ENCODE data around the gene MAML1. TPM values are rescaled to one million over a fixed set of nuclear protein-coding genes. Genes with fewer than 3 reads are reported as not detected.
A peak's percentile ranks its signal among the peaks of the same experiment; 100 is the strongest.

The MAML1 gene
- total RNA-seq, 4 donors from 2014 or later: 31.8 to 51.3 (median 36.8) TPM

DNA sequence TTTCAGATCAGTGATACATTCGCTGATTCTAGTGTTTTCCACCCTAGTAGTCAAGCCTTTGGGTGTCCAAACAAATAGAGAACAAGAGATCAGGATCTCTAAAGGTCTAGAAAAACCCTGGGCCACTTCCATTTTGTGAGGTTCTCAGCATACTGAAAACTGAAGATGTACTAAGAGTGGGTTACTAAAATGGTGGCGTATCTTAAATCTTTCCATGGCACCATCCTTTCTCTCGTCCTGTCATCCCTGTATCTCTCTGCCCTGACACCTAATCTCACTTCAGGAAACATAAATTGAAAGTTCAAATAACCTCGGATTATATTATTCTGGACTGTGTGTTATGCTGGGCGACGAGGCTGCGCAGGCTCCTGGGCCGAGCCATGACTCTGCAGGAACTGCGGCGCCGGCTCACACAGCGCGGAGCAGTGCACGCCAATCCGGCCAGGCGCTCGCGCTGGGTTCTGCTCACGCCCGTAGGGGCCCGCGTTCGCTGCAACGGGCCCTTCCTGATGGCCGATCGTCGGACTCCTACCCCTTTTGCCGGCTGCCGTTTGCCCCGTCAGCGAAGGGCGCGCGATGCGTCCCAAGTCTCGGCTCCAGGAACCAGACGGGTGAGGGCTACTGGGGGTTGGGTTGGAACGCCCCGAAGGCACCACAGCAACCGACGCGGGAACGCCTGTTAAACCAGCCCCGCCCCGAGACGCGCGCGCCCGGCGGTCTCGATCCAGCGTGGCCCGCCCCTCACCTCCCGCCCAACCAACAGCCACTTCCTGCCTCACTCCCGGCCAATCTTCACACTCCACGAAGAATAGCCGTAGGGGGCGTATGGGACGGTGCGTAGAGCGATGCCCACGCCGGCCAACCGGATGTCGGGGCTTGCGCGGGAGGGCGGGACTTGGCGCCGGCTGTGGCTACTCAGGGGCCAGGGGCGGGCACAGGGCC is 34.4 kb upstream of the MAML1 start:
- peak overlapping the region; percentile 80 to 97 (median 96) for H3K27ac ChIP-seq
- ATAC-seq: peak; percentile 98
- peaks cover 0 to 8% of the 10 kb centered on the region in 2 donors for H3K36me3 ChIP-seq
- H3K9me3 ChIP-seq: no peaks in the 10 kb centered on the region
- no peak for TF ChIP-seq EP300 (IDR thresholded peaks at IDR 0.05)
- peak; percentile 76 to 84 for TF ChIP-seq POLR2A (IDR thresholded peaks at IDR 0.05)
- peak; percentile 89 for TF ChIP-seq POLR2AphosphoS5 (IDR thresholded peaks at IDR 0.05)
- TF ChIP-seq, protein P1, sequence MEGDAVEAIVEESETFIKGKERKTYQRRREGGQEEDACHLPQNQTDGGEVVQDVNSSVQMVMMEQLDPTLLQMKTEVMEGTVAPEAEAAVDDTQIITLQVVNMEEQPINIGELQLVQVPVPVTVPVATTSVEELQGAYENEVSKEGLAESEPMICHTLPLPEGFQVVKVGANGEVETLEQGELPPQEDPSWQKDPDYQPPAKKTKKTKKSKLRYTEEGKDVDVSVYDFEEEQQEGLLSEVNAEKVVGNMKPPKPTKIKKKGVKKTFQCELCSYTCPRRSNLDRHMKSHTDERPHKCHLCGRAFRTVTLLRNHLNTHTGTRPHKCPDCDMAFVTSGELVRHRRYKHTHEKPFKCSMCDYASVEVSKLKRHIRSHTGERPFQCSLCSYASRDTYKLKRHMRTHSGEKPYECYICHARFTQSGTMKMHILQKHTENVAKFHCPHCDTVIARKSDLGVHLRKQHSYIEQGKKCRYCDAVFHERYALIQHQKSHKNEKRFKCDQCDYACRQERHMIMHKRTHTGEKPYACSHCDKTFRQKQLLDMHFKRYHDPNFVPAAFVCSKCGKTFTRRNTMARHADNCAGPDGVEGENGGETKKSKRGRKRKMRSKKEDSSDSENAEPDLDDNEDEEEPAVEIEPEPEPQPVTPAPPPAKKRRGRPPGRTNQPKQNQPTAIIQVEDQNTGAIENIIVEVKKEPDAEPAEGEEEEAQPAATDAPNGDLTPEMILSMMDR (IDR thresholded peaks at IDR 0.05): peak in 1 of 4 experiments; percentile 12
- 4 to 10% methylated on average over 5 to 18 of the region's 72 CpGs for WGBS, 2 donors (ENCODE audit: low coverage in 1 of 2)
- peaks cover 0 to 56% (median 15%) of the 10 kb centered on the region in 3 donors for H3K4me1 ChIP-seq
- H3K4me3 ChIP-seq: peak overlapping the region; percentile 84 to 97
- H3K27me3 ChIP-seq: no peaks in the 10 kb centered on the region

DNA sequence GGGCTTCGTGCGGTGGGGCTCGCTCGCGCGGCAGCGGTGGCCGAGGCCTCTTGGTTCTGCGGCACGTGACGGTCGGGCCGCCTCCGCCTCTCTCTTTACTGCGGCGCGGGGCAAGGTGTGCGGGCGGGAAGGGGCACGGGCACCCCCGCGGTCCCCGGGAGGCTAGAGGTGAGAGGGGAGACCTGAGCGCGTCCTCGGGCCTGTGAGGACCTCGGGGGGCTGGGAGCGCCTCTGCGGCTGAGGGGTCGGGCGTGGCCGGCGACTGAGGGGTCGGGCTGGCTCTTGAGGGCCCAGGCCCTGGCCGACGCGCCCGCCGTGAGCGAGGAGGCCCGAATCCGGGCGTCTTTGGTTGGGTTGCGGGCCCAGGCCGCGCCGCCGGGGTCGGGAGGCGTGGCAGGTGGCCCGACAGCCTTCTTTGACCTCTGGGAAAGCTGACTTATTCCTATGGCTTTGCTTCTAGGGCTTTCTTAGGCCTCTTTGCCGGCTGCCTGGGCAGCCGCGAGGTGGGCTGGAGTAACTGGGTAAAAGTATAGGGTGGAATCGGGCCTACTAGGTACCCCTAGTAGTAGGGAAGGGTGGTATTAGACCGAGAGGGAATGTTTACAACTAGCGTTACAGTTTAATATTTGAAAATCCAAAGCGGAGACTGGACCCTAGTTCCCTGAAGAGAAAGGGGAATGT is 33.5 kb upstream of the MAML1 start, which contains the start of gene CANX:
TSS of gene CANX (plus strand) at position 33 of the 681 bp plus-strand sequence. CDS start 6,715 bp downstream, outside the sequence.
- TF ChIP-seq POLR2A (IDR thresholded peaks at IDR 0.05) (peak; percentile 84 to 88), POLR2AphosphoS5 (IDR thresholded peaks at IDR 0.05) (peak; percentile 96), EP300 (IDR thresholded peaks at IDR 0.05) (no peak)
- TF ChIP-seq, protein P1 (IDR thresholded peaks at IDR 0.05): no peak
- 2 to 4% methylated on average over 4 to 7 of the region's 58 CpGs for WGBS, 2 donors (ENCODE audit: low coverage in 1 of 2)
- H3K9me3 ChIP-seq: no peaks in the 10 kb centered on the region
- peaks cover 0 to 9% of the 10 kb centered on the region in 2 donors for H3K36me3 ChIP-seq
- peaks cover 0 to 61% (median 15%) of the 10 kb centered on the region in 3 donors for H3K4me1 ChIP-seq
- no peaks in the 10 kb centered on the region for H3K27me3 ChIP-seq
- ATAC-seq: peak; percentile 19
- H3K27ac ChIP-seq: peak within 1 kb of the TSS; percentile 95 to 97 (median 96)
- H3K4me3 ChIP-seq: peak within 1 kb of the TSS; percentile 84 to 97

DNA sequence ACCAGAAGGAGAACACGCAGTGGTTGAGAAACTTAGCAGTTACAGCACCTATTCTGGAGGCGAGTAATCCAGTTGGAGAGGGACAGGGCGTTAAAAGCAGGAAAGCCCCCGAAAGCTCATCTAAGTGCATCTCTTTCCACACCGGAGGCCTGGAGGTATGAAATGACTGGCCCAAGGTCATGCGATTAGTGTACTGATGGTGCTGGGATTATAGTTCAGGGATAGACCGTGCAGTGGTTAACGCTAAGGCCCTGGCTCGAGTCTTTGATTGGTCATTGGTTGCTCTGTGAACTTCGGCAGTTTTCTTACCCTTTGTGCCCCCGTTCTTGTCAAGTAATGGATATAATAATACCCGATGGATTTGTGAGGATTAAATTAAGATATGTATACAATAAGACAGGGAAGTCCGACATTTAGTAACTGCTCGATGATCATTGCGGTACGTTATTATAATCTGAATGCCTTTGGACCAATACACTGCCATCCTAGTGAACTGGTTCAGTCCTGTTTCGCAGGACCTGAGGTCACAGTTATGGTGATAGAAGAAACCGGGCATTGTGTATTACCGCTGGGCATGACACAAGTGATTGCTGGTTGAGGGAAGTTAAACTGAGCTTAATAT is 32.9 kb upstream of the MAML1 start:
- H3K4me1 ChIP-seq: peaks cover 0 to 61% (median 15%) of the 10 kb centered on the region in 3 donors
- no peaks in the 10 kb centered on the region for H3K27me3 ChIP-seq
- peaks cover 0 to 16% of the 10 kb centered on the region in 2 donors for H3K36me3 ChIP-seq
- 0 to 2% methylated on average over 15 to 16 of the region's 19 CpGs for WGBS, 2 donors (ENCODE audit: low coverage in 1 of 2)
- TF ChIP-seq EP300 (IDR thresholded peaks at IDR 0.05) (no peak), POLR2A (IDR thresholded peaks at IDR 0.05) (no peak), POLR2AphosphoS5 (IDR thresholded peaks at IDR 0.05) (no peak)
- TF ChIP-seq, protein P1 (IDR thresholded peaks at IDR 0.05): no peak
- H3K9me3 ChIP-seq: no peaks in the 10 kb centered on the region
- H3K27ac ChIP-seq: peak overlapping the region; percentile 92 to 97 (median 96)
- peak overlapping the region; percentile 84 to 97 for H3K4me3 ChIP-seq
- no peak for ATAC-seq

DNA sequence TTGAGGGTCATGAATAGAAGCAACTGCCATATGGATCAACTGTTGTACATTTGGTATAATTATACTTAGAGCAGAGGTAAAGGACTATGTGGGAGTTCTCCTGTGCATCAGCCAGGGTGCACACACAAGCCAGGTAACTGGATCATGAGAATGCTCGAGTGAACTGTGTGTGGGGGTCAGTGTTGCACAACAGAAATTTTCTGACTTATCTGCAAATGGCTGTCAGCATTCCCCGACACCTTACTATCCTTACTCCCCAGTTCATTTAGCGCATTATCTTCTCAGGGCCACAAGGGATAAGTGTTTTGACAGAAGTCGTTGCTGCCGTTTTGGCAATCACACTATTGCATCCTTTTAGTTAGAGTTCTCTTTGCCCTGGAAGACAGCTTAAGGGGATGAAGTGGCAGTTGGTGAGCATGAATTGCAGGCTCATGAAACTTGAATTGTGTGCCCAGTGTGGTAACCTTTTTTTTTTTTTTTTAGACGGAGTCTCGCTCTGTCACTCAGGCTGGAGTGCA is 32.2 kb upstream of the MAML1 start:
- H3K27ac ChIP-seq: peak overlapping the region in 2 of 4 donors; percentile 96 to 97

More for the DNA sequence above, 32.2 kb upstream of the MAML1 start:
- Histone ChIP-seq H3K9me3 (no peaks in the 10 kb centered on the region), H3K4me1 (peaks cover 0 to 64% (median 15%) of the 10 kb centered on the region in 3 donors), H3K27me3 (no peaks in the 10 kb centered on the region), H3K36me3 (peaks cover 0 to 23% of the 10 kb centered on the region in 2 donors), H3K4me3 (peak overlapping the region in 1 of 2 donors; percentile 97)
- TF ChIP-seq EP300 (IDR thresholded peaks at IDR 0.05) (no peak), POLR2A (IDR thresholded peaks at IDR 0.05) (no peak), POLR2AphosphoS5 (IDR thresholded peaks at IDR 0.05) (no peak)
- TF ChIP-seq, protein P1 (IDR thresholded peaks at IDR 0.05): no peak
- no peak for ATAC-seq
- 14 to 45% methylated on average over 3 to 7 of the region's 7 CpGs for WGBS, 2 donors (ENCODE audit: low coverage in 1 of 2)

Measured in gastroesophageal sphincter (tissue), 4 donors.